Stimulated activated naive CD8-positive, alpha-beta T cell treated with anti-CD3 and anti-CD28 coated beads, Interleukin-15, Interleukin-2, amounts not matched to agents 100 ng/mL and 50 ng/mL, for 24 hours (primary cell): ENCODE measurements around the gene ZNF786.
A peak's percentile ranks its signal among the peaks of the same experiment; 100 is the strongest.
"Not testable (repeated sequence)": the region's sequence is repeated elsewhere in the genome, so short reads cannot be mapped to it uniquely, and the experiment has no call there.

ENCODE experiments used
- H3K27ac Mint-ChIP-seq: one replicate; pipeline ENCODE4 v1.8.0; 2021; ENCODE audit warnings: mild to moderate bottlenecking, mixed read lengths
- H3K27me3 Mint-ChIP-seq: one replicate; pipeline ENCODE4 v1.8.0; 2021; ENCODE audit warnings: mixed read lengths
- H3K36me3 Mint-ChIP-seq: one replicate; pipeline ENCODE4 v1.8.0; 2021; ENCODE audit warnings: low read depth, mixed read lengths
- H3K4me1 Mint-ChIP-seq: one replicate; pipeline ENCODE4 v1.8.0; 2021; ENCODE audit warnings: low read depth, mixed read lengths
- H3K4me3 Mint-ChIP-seq: one replicate; pipeline ENCODE4 v1.8.0; 2021; ENCODE audit warnings: mild to moderate bottlenecking, mixed read lengths
- H3K9me3 Mint-ChIP-seq: one replicate; pipeline ENCODE4 v1.8.0; 2021; ENCODE audit warnings: mixed read lengths

The ZNF786 gene

DNA sequence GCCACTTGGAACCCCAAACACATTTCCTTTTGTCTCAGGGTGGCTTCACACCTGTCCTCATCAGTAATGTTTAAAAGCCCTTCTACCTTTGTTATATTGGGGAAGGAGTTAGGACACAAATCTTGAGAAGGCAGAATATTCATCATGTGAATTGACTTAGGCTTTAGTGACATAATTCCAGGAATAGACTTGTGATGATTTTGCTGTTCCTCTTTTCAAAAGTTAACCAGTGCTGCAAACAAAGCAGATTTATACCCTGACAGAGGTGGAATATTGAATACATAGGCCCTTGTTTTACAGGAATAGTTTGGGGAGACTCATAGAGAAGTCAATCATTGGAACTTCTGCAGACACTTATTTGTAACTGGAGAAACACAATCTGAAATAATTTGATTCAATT, 27.0 kb downstream of the ZNF786 start:
- Mint-ChIP-seq H3K4me1 (peaks cover 4% of the 10 kb centered on the region), H3K36me3 (peaks cover 6% of the 10 kb centered on the region), H3K9me3 (no peaks in the 10 kb centered on the region), H3K4me3 (peak overlapping the region; percentile 19), H3K27ac (no peak overlapping the region), H3K27me3 (no peaks in the 10 kb centered on the region)

DNA sequence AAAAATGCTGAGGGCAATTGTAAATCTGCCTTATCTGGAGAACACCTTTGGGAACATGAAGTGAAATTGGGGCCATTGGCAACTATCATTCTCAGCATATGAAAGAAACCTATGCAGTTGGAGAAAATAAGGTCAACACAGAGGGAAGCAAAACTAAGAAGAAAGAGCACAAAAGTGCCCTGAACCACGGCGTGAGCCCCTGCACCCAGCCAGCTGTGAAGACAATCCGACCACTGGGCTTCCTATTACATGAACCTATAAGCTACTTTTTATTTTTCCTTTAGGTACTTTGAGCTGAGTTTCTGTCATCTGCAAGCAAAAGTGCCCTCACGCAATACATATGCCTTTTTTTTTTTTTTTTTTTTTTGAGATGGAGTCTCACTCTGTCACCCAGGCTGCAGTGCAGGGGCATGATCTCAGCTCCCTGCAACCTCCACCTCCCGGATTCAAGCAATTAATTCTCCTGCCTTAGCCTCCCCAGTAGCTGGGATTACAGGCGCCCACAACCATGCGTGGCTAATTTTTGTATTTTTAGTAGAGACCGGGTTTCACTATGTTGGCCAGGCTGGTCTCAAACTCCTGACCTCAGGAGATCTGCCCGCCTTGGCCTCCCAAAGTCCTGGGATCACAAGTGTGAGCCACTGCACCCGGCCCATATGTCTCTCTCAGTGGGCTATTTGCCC, 28.2 kb downstream of the ZNF786 start:
- H3K27me3 Mint-ChIP-seq, H3K36me3 Mint-ChIP-seq, H3K27ac Mint-ChIP-seq, H3K4me1 Mint-ChIP-seq, H3K9me3 Mint-ChIP-seq, H3K4me3 Mint-ChIP-seq: not testable (repeated sequence)

DNA sequence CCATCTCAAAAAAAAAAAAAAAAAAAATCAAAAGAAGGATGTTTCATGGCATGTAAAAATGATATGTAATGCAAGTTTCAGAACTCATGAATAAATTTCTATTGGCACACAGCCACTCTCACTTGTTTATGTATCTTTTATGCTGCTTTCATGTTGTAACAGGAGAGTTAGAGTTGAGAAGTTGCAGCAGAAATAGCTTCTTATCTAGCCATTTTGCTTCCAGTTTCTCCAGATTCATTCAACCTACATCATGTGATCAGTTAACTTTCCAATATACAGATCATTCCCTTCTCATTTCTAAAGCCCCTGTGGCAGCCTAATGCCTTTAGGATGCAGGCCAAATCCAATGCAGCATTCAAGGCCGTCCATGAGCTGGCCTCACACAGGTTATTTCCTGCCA, 30.4 kb downstream of the ZNF786 start:
- Mint-ChIP-seq H3K27me3 (no peaks in the 10 kb centered on the region), H3K27ac (no peak overlapping the region), H3K9me3 (no peaks in the 10 kb centered on the region), H3K4me1 (peaks cover 2% of the 10 kb centered on the region), H3K36me3 (no peaks in the 10 kb centered on the region), H3K4me3 (no peak overlapping the region)

DNA sequence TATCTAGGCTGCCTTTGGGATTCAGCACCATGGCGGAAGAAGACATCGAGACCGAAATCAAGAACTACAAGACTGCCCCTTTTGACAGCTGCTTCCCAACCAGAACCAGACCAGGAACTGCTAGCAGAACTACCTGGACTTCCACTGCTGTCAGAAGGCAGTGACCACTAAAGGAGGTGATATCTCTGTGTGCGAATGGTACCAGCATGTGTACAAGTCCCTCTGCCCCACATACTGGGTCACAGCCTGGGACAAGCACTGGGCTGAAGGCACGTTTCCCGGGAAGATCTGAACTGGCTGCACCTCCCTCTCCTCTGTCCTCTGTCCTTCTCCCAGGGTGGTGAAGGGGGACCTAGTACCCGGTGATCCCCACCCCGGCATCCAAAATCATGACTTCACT, 36.6 kb downstream of the ZNF786 start:
- Mint-ChIP-seq H3K27me3 (no peaks in the 10 kb centered on the region), H3K9me3 (no peaks in the 10 kb centered on the region), H3K4me1 (no peaks in the 10 kb centered on the region), H3K4me3 (no peak overlapping the region), H3K27ac (no peak overlapping the region), H3K36me3 (no peaks in the 10 kb centered on the region)

DNA sequence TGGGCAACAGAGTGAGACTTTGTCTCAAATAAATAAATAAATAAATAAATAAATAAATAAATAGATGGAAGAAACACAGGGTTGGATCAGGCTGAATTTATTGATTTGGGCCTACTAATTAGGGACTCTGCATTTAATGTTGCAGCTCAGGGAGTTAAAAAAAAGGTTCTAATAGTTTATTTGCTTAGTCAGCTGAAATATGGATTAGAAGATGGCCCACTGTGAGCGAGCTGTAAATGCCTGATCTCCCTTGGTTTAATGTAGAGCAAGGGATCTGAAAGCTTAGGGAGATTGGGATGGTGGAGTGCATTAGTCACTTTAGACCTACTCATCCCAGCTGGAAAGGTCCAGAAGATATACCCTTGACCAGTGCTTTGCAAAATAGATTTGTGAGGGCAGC, 37.1 kb downstream of the ZNF786 start:
- H3K36me3 Mint-ChIP-seq = no peaks in the 10 kb centered on the region

DNA sequence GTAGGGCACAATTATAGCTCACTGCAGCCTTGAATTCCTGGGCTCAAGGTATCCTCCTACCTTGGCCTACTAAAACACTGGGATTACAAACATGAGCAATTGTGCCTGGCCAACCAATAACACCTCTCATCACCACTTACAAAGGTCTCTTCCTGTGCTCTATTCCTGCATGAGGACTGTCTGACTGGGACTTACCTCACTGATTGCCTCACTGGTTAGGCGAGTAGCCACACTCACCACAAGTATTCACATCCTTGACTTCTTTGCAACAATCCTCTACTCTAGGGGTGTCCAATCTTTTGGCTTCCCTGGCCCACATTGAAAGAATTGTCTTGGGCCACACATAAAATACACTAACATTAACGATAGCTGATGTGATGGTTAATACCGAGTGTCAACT, 39.6 kb downstream of the ZNF786 start:
- H3K27ac Mint-ChIP-seq = no peak overlapping the region
- no peak overlapping the region for H3K4me3 Mint-ChIP-seq
- no peaks in the 10 kb centered on the region for H3K27me3 Mint-ChIP-seq
- H3K9me3 Mint-ChIP-seq = no peaks in the 10 kb centered on the region
- H3K4me1 Mint-ChIP-seq = no peaks in the 10 kb centered on the region
- H3K36me3 Mint-ChIP-seq = no peaks in the 10 kb centered on the region

More for the DNA sequence above, 37.1 kb downstream of the ZNF786 start:
- Mint-ChIP-seq H3K9me3 (no peaks in the 10 kb centered on the region), H3K27ac (no peak overlapping the region), H3K27me3 (no peaks in the 10 kb centered on the region), H3K4me3 (no peak overlapping the region), H3K4me1 (no peaks in the 10 kb centered on the region)

DNA sequence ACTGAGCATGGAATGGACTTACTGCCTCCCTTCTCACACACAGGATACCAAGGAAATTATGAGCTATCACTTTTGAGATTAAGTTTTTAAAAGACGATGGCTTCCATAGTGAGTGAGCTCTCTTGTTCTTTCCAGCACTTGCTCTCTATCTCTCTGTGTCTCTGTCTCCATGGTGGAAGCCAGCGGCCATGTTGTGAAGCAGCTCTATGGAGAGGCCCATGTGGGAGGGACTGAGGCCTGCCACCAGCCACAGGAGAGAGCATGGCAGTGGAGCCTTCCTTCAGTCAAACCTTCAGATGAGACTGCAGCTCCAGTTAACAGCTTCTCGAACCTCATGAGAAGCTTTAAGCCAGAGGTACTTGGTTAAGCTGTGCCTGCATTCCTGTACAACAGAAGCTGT, 41.7 kb downstream of the ZNF786 start:
- Mint-ChIP-seq H3K36me3 (no peaks in the 10 kb centered on the region), H3K27me3 (no peaks in the 10 kb centered on the region), H3K27ac (no peak overlapping the region), H3K4me1 (no peaks in the 10 kb centered on the region), H3K4me3 (no peak overlapping the region), H3K9me3 (no peaks in the 10 kb centered on the region)

DNA sequence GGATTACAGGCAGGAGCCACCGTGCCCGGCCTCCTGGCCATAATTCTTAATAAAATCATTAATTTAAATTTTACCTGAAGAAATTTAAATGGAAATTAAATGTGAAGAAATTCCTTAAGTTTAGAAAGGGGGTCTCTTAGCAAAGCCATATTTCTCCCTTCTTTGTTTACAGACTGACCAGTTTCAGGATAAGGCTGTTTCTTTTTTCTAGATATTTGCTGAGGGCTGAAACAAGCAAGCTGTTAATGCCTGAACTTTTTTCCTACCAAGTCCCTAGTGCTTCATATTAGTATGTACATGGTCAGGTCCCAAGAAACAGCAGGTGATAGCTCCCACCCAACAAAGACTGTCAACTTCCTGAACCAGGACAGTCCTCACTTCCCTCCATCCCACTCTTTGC, 44.1 kb downstream of the ZNF786 start:
- Mint-ChIP-seq H3K27me3 (no peaks in the 10 kb centered on the region), H3K4me1 (no peaks in the 10 kb centered on the region), H3K27ac (no peak overlapping the region), H3K9me3 (no peaks in the 10 kb centered on the region), H3K4me3 (no peak overlapping the region), H3K36me3 (no peaks in the 10 kb centered on the region)

DNA sequence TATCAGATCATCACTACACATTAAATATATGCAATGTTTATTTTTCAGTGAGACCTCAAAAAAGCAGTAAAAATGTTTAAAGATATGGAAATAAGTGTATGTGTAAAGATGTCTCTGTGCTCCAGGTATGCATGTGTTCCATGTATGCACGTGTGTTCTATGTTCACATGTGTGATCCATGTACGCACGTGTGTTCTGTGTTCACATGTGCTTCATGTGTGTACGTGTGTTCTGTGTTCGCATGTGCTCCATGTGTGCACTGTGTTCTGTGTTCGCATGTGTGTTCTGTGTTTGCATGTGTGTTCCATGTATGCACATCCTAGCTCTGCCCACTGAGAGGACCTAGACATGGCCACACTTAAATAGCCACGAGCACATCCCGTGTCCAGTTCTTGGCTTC, 46.6 kb downstream of the ZNF786 start:
- no peaks in the 10 kb centered on the region for H3K9me3 Mint-ChIP-seq
- H3K27ac Mint-ChIP-seq = no peak overlapping the region
- no peaks in the 10 kb centered on the region for H3K27me3 Mint-ChIP-seq
- H3K4me3 Mint-ChIP-seq = no peak overlapping the region
- H3K36me3 Mint-ChIP-seq = no peaks in the 10 kb centered on the region
- no peaks in the 10 kb centered on the region for H3K4me1 Mint-ChIP-seq

DNA sequence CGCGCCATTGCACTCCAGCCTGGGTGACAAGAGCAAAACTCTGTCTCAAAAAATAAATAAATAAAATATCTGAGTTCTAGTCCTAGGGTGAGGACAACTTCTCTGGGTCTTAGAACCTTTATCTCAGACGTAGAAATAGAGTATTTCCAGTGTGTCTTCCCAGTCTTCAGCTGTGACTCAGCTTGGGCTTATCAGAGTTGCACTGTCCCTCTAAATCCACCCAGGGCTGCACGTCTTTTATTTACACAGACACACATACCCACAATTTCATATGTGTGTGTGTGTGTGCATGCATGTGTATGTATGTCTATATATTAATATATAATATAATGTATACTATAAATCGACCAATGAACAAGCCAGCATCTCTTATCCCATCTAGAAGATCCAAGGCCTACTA, 49.2 kb downstream of the ZNF786 start:
- no peak overlapping the region for H3K27ac Mint-ChIP-seq
- H3K4me3 Mint-ChIP-seq = no peak overlapping the region
- H3K4me1 Mint-ChIP-seq = peaks cover 10% of the 10 kb centered on the region
- peaks cover 4% of the 10 kb centered on the region for H3K36me3 Mint-ChIP-seq
- peaks cover 7% of the 10 kb centered on the region for H3K27me3 Mint-ChIP-seq
- H3K9me3 Mint-ChIP-seq = peaks cover 4% of the 10 kb centered on the region

DNA sequence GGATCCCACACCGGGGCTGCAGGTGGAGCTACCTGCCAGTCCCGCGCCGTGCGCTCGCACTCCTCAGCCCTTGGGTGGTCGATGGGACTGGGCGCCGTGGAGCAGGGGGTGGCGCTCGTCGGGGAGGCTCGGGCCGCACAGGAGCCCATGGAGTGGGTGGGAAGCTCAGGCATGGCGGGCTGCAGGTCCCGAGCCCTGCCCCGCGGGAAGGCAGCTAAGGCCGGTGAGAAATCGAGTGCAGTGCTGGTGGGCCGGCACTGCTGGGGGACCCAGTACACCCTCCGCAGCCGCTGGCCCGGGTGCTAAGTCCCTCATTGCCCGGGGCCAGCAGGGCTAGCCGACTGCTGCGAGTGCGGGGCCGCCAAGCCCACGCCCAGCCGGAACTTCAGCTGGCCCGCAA, 51.9 kb downstream of the ZNF786 start:
- not testable (repeated sequence) for H3K4me1 Mint-ChIP-seq, H3K27ac Mint-ChIP-seq, H3K36me3 Mint-ChIP-seq, H3K27me3 Mint-ChIP-seq, H3K4me3 Mint-ChIP-seq, H3K9me3 Mint-ChIP-seq

DNA sequence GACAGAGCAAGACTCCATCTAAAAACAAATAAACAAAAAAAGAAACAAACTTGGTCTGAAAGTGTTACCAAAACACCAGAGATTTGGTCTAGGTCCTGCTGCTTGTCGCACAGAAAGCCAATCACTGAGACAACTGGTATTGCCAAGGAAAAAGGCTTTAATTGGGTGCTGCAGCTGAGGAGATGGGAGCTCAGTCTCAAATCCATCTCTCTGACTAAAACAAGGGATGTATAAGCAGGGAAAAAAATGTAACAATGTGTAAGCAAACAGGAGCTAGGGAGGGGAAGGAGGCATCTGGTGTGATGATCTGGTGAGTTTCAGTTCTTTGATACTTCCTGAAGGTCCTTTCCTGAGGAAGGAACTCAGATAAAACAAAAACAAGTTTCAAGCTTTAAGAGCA, 53.8 kb downstream of the ZNF786 start:
- Mint-ChIP-seq H3K9me3 (peaks cover 4% of the 10 kb centered on the region), H3K4me3 (peak overlapping the region; percentile 23), H3K36me3 (peaks cover 4% of the 10 kb centered on the region)

DNA sequence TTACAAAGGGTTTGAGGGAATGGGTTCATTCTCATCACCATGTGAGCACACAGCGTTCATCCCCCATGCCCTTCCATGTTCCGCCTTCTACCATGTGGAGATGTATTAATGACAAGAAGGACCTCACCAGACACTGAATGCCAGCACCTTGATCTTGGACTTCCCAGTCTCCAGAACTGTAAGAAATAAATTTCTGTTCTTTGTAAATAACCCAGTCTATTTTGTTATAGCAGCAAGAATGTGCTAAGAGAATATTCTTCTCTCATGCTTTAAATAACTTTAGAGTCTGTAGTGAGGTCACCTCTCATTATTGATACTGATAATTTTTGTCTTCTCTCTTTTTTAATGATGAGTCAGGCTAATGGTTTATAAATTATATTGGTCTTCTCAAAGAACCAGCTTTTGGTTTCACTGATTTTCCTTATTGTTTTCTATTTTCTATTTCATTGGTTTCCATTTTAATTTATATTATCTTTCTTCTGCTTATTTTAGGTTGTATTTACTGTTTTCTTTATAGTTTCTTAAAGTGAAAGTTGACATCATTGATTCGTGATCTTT, 59.1 kb downstream of the ZNF786 start:
- H3K4me3 Mint-ChIP-seq = no peak overlapping the region
- H3K27me3 Mint-ChIP-seq = no peaks in the 10 kb centered on the region
- H3K27ac Mint-ChIP-seq = no peak overlapping the region
- peaks cover 9% of the 10 kb centered on the region for H3K36me3 Mint-ChIP-seq
- H3K4me1 Mint-ChIP-seq = peaks cover 24% of the 10 kb centered on the region
- H3K9me3 Mint-ChIP-seq = no peaks in the 10 kb centered on the region

More for the DNA sequence above, 53.8 kb downstream of the ZNF786 start:
- Mint-ChIP-seq H3K27ac (no peak overlapping the region), H3K27me3 (peaks cover 7% of the 10 kb centered on the region), H3K4me1 (peaks cover 10% of the 10 kb centered on the region)

DNA sequence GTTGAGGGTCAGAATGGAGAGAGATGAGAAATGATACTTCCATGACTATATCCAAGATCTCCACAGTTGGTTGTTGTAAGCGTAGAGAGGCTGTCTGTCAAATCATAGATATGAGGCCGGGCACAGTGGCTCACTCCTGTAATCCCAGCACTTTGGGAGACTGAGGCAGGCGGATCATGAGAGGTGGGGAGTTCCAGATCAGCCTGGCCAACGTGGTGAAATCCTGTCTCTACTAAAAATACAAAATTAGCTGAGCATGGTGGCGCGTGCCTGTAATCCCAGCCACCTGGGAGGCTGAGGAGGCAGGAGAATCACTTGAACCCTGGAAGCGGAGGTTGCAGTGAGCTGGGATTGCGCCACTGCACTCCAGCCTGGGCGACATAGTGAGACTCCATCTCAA, 60.1 kb downstream of the ZNF786 start:
- not testable (repeated sequence) for H3K27ac Mint-ChIP-seq, H3K9me3 Mint-ChIP-seq, H3K27me3 Mint-ChIP-seq, H3K4me3 Mint-ChIP-seq
- peaks cover 16% of the 10 kb centered on the region for H3K36me3 Mint-ChIP-seq
- peaks cover 34% of the 10 kb centered on the region for H3K4me1 Mint-ChIP-seq

DNA sequence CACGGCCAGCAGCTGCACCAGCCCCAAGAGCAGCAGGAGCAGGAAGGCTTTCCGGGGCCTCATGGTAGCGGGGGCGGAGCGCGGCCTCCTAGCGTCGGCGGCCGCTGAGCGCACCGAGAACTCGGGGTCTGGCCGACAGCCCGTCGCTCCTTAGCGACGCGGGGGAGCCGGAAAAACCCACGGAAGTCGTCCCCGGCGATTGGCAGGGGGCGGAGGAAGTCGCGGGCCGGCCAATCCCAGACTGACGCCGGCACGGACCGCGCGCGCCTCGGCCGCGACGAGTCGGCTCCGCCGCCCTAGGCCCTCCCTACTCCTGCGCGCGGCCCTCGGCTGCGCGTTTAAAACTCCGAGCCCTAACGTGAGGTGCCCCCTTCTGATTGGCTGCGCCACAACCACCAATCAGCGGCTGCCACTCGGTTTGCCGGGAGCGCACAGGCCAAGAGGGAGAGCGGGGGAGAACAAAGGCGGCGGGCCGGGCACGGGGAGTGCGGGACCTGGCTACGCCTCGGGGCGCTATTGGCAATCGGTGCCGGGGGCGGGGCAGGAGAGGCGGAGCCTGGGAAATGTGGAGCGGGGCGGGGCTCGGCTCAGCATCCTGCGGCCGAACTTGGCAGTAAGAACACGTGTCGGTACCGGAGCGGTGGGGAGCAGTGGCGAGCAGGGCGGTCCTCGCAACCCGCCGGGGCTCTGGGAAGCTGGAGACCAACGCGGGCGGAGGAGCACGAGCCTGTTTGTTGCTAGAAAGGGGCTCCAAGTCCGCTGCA, 62.0 kb downstream of the ZNF786 start, which contains the start of gene PDIA4:
TSS of gene PDIA4 (minus strand) at position 160 of the 764 bp plus-strand sequence. CDS start at position 63, 97 bp downstream.
- no peaks in the 10 kb centered on the region for H3K27me3 Mint-ChIP-seq

More for the DNA sequence above, 62.0 kb downstream of the ZNF786 start, which contains the start of gene PDIA4:
- Mint-ChIP-seq H3K9me3 (no peaks in the 10 kb centered on the region), H3K4me1 (peaks cover 42% of the 10 kb centered on the region), H3K36me3 (peaks cover 25% of the 10 kb centered on the region), H3K27ac (peak within 1 kb of the TSS; percentile 93), H3K4me3 (peak within 1 kb of the TSS; percentile 91)
